Measurements from ENCODE around the gene PRR23E.

PRR23E gene

DNA sequence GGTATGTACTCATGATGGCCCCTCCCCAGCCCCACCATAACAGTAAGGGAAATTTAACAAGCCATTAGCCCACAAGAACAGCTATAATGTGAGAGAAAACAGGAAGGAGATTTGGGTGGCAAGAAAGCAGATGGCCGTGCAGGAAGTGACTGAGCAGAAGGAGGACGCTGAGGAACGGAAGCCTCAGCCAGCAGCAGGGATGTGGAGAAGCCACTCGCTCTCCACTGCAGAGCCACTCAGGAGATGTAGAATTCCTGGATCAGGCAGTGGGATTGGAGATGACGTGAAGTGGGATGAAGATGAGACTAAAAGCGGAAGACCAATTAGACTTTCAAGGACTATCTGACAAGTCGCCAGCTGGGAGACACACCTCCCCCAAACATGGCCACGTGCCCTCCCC, 31.2 kb downstream of the PRR23E start:
- Histone ChIP-seq H3K27me3 (replicated peaks) (no peaks in the 10 kb centered on the region), H3K4me3 (ENCODE audit: low read depth, low read length) (no peak overlapping the region), H3K27ac (no peak overlapping the region), H3K36me3 (replicated peaks) (no peaks in the 10 kb centered on the region)
- DNase-seq: no peak
- TF ChIP-seq, protein P1, sequence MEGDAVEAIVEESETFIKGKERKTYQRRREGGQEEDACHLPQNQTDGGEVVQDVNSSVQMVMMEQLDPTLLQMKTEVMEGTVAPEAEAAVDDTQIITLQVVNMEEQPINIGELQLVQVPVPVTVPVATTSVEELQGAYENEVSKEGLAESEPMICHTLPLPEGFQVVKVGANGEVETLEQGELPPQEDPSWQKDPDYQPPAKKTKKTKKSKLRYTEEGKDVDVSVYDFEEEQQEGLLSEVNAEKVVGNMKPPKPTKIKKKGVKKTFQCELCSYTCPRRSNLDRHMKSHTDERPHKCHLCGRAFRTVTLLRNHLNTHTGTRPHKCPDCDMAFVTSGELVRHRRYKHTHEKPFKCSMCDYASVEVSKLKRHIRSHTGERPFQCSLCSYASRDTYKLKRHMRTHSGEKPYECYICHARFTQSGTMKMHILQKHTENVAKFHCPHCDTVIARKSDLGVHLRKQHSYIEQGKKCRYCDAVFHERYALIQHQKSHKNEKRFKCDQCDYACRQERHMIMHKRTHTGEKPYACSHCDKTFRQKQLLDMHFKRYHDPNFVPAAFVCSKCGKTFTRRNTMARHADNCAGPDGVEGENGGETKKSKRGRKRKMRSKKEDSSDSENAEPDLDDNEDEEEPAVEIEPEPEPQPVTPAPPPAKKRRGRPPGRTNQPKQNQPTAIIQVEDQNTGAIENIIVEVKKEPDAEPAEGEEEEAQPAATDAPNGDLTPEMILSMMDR (IDR thresholded peaks at IDR 0.05; ENCODE audit: low read depth, low read length, missing control alignments): no peak
- in situ Hi-C loops (cut with HindIII; ENCODE audit: low pct_ligation_motif_present, low sequenced_read_pairs): no loop called here

DNA sequence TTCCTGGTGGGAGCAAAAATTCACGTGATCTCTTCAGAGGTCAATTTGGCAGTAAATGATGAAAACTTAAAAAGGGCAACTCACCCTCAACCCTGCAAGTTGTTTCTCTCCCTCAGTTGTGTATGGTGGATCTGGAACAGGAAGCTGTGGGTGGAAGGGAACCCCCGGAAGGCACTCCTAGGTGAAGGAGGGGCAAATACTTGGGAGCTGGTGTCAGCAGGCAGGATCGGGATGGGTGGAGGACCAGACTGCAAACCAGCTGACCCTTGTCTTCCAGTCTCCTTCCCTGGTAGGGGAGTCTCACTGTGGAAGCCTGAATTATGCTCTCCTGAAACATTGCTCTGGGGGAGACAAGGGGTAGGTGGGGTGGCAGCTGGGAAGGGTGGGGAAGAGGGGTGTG, 33.5 kb downstream of the PRR23E start:
- H3K36me3 ChIP-seq (replicated peaks): no peaks in the 10 kb centered on the region
- no peak for DNase-seq
- H3K27me3 ChIP-seq (replicated peaks): no peaks in the 10 kb centered on the region
- no peak overlapping the region for H3K27ac ChIP-seq
- in situ Hi-C loops (cut with HindIII; ENCODE audit: low pct_ligation_motif_present, low sequenced_read_pairs): no loop called here
- no peak overlapping the region for H3K4me3 ChIP-seq (ENCODE audit: low read depth, low read length)
- TF ChIP-seq, protein P1 (IDR thresholded peaks at IDR 0.05; ENCODE audit: low read depth, low read length, missing control alignments): no peak

DNA sequence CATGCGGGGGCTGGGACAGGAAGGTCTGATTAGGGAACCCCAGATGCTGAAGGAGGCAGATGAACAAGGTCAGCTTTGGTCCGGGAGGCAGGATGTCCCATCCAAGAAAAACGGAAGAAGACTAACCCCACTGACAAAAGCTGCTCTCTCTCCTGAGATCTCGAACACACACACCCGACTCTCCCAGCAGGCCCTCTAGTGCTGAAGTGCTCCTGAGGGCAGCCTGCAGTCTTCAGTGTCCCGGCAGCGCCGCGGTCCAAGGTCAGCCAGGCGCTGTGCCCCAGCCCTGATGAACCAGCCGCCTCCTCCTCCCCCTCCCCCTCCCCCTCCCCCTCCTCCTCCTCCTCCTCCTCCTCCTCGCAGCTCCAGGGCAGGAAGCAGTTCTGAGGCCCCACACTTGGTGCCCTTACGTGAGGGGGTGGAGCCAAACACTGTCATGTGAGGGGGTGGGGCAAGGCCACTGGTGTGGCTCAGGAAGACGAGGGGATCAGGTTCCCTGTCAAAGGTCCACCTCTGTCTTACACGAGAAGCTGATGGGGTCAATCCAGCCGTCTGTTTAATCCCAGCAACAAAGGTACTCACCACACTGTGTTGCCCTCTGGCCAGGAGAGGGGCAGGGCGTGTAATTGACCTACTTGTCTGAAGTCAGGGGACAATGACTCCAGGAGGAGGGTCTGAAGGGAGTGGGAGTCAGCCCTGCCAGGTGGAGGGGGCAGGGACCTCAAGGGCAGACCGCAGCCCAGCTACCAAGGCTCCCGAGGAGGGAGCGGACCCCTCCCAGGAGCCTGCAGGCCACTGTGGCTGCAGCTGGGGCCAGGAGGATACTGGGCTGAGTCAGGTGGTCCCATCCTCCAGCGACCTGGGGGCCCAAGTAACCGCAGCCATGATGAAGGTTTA, 34.3 kb downstream of the PRR23E start:
- DNase-seq: no peak
- Histone ChIP-seq H3K27ac (no peak overlapping the region), H3K36me3 (replicated peaks) (no peaks in the 10 kb centered on the region), H3K4me3 (ENCODE audit: low read depth, low read length) (no peak overlapping the region), H3K27me3 (replicated peaks) (no peaks in the 10 kb centered on the region)
- TF ChIP-seq, protein P1 (IDR thresholded peaks at IDR 0.05; ENCODE audit: low read depth, low read length, missing control alignments): no peak
- in situ Hi-C loops (cut with HindIII; ENCODE audit: low pct_ligation_motif_present, low sequenced_read_pairs): no loop called here

DNA sequence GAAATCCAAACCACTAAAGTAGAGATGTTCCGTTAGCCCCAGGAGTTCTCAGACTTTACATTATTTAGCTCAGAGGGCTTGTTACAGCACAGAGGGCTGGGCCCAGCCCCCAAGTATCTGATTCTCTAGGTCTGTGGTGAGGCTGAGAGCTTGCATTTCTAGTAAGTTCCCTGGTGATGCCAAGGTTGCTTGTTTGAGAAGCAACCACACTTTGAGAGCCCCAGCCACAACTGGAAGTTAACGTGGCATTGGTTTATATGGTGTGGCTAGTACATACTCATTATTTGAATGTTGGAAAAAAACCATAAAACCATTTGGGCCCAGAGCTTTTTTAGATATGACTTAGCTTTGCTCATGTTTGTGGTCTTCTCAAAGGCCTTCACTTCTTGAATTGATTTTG, 35.9 kb downstream of the PRR23E start:
- H3K27ac ChIP-seq: no peak overlapping the region
- no peak for DNase-seq
- TF ChIP-seq, protein P1 (IDR thresholded peaks at IDR 0.05; ENCODE audit: low read depth, low read length, missing control alignments): no peak
- no peaks in the 10 kb centered on the region for H3K27me3 ChIP-seq (replicated peaks)
- no peaks in the 10 kb centered on the region for H3K36me3 ChIP-seq (replicated peaks)
- no peak overlapping the region for H3K4me3 ChIP-seq (ENCODE audit: low read depth, low read length)
- in situ Hi-C loops (cut with HindIII; ENCODE audit: low pct_ligation_motif_present, low sequenced_read_pairs): no loop called here

DNA sequence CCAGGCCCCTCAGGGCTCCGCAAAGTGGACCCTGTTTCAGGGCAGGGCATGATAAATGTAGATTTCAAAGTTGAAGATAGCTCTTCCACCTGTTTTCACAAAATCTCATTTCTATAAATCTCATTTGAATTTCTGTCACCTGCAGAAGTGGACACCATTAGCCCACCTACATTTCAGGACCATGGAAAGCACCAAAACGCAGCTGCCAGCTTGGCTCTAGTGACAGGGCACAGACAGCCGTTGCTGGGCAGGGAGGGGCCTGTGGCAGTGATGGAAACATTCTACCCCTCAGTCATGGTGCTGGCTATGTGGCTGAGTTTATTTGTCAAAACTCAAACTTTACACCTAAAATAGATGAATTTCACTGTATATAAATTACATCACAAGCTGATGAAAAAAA, 40.4 kb downstream of the PRR23E start:
- Histone ChIP-seq H3K27ac (no peak overlapping the region), H3K4me3 (ENCODE audit: low read depth, low read length) (no peak overlapping the region), H3K27me3 (replicated peaks) (no peaks in the 10 kb centered on the region), H3K36me3 (replicated peaks) (no peaks in the 10 kb centered on the region)
- in situ Hi-C loops (cut with HindIII; ENCODE audit: low pct_ligation_motif_present, low sequenced_read_pairs): no loop called here
- no peak for DNase-seq
- TF ChIP-seq, protein P1 (IDR thresholded peaks at IDR 0.05; ENCODE audit: low read depth, low read length, missing control alignments): no peak
